GM13976 (cell line): ENCODE measurements around the gene TTC13.

ENCODE experiments used
- DNase-seq: peaks from one replicate; pipeline ENCODE4 v3.0.0; 2012; ENCODE audit warnings: low spot score
- CTCF ChIP-seq: IDR thresholded peaks from 2 replicates; pipeline ENCODE4 v1.5.1; 2012; ENCODE audit warnings: borderline replicate concordance, mild to moderate bottlenecking; ENCODE audit not compliant: insufficient read depth; ENCODE audit errors: extremely low read depth, missing control alignments, control extremely low read depth
- in situ Hi-C: fragments of 300-500 bp; cut with MboI; formaldehyde crosslinking; loops from one replicate; pipeline ENCODE4 v1.12.0; 2022; ENCODE audit warnings: low sequenced_read_pairs, mixed read lengths, inconsistent platforms; ENCODE audit not compliant: unreplicated experiment

Gene TTC13

GRCh38 chr1:230917284-230918135 is 61.2 kb downstream of the TTC13 start:
- TF ChIP-seq CTCF = peak; percentile 68
- peak; percentile 60 for DNase-seq
- in situ Hi-C loops = no loop called here

- peak; percentile 11 for TF ChIP-seq CTCF
- no peak for DNase-seq
- in situ Hi-C loops = no loop called here
These were observed 61.9 kb downstream of the TTC13 start for GRCh38 chr1:230916587-230917283.

GRCh38 chr1:230915078-230915477 is 63.6 kb downstream of the TTC13 start:
- no peak for TF ChIP-seq CTCF
- in situ Hi-C loops = no loop called here
- DNase-seq = no peak

GRCh38 chr1:230913496-230913895 is 65.2 kb downstream of the TTC13 start:
- in situ Hi-C loops = no loop called here
- no peak for TF ChIP-seq CTCF
- no peak for DNase-seq

- in situ Hi-C loops = no loop called here
- no peak for DNase-seq
- no peak for TF ChIP-seq CTCF
These were observed 67.9 kb downstream of the TTC13 start for GRCh38 chr1:230910755-230911117.

GRCh38 chr1:230909974-230910754 is 68.5 kb downstream of the TTC13 start:
- TF ChIP-seq CTCF = no peak
- no peak for DNase-seq
- in situ Hi-C loops = no loop called here
